Neutrophil (primary cell): Measurements from ENCODE around the gene PHACTR4.
"Not testable (repeated sequence)": the region's sequence is repeated elsewhere in the genome, so short reads cannot be mapped to it uniquely, and the experiment has no call there.

Experiments used
- H3K27ac ChIP-seq: fragments of 200-600 bp; sonication (generic); 2 replicates; pipeline ENCODE4 v1.5.1; 2016; ENCODE audit warnings: mild to moderate bottlenecking, moderate library complexity
- H3K27me3 ChIP-seq: fragments of 200-600 bp; sonication (generic); 2 replicates; pipeline ENCODE4 v1.6.0; 2016; ENCODE audit warnings: mild to moderate bottlenecking
- H3K36me3 ChIP-seq: fragments of 200-600 bp; sonication (generic); 2 replicates; pipeline ENCODE4 v1.5.1; 2017
- H3K4me1 ChIP-seq, 2 experiments: fragments of 200-600 bp in 1 of 2; sonication (generic) in 1 of 2; 1 replicate in 1 of 2; 2 replicates in 1 of 2; pipeline versions ENCODE4 v1.5.1 to v1.6.1; 2013 to 2016; ENCODE audit warnings: low read depth in 1 of 2, low read length in 1 of 2, mild to moderate bottlenecking in 1 of 2, moderate library complexity in 1 of 2; ENCODE audit not compliant: control insufficient read depth in 1 of 2, insufficient read depth in 1 of 2
- H3K4me3 ChIP-seq, 2 experiments: fragments of 200-600 bp in 1 of 2; sonication (generic) in 1 of 2; 1 replicate in 1 of 2; 2 replicates in 1 of 2; pipeline ENCODE4 v1.5.1; 2013 to 2016; ENCODE audit warnings: low read depth in 1 of 2, low read length in 1 of 2, mild to moderate bottlenecking in 1 of 2, moderate library complexity in 1 of 2
- H3K9me3 ChIP-seq: fragments of 200-600 bp; sonication (generic); 2 replicates; pipeline ENCODE4 v1.5.1; 2016
- CTCF ChIP-seq: fragments of 200-600 bp; sonication (generic); IDR thresholded peaks from 2 replicates; pipeline ENCODE4 v1.5.1; 2016; ENCODE audit warnings: antibody characterized with exemption

The PHACTR4 gene

GRCh38 chr1:28439320-28439719, 69.8 kb downstream of the PHACTR4 start:
- no peaks in the 10 kb centered on the region for H3K9me3 ChIP-seq
- H3K27me3 ChIP-seq, result no peaks in the 10 kb centered on the region
- H3K4me3 ChIP-seq, result no peak overlapping the region
- H3K4me1 ChIP-seq, result peaks cover 9 to 15% of the 10 kb centered on the region in 2 experiments
- no peak for TF ChIP-seq CTCF
- no peak overlapping the region for H3K27ac ChIP-seq
- H3K36me3 ChIP-seq, result no peaks in the 10 kb centered on the region

- Histone ChIP-seq H3K36me3 (no peaks in the 10 kb centered on the region), H3K27ac (no peak overlapping the region), H3K4me1 (peaks cover 9 to 15% of the 10 kb centered on the region in 2 experiments), H3K27me3 (no peaks in the 10 kb centered on the region), H3K9me3 (no peaks in the 10 kb centered on the region), H3K4me3 (no peak overlapping the region)
- no peak for TF ChIP-seq CTCF
Measured at GRCh38 chr1:28441674-28442073, 72.1 kb downstream of the PHACTR4 start.

- H3K9me3 ChIP-seq, result no peaks in the 10 kb centered on the region
- H3K27ac ChIP-seq, result no peak overlapping the region
Measured at GRCh38 chr1:28443550-28443949, 74.0 kb downstream of the PHACTR4 start.

GRCh38 chr1:28447679-28448078, 78.1 kb downstream of the PHACTR4 start:
- Histone ChIP-seq H3K27ac (no peak overlapping the region), H3K4me1 (peaks cover 0 to 7% of the 10 kb centered on the region in 2 experiments), H3K27me3 (no peaks in the 10 kb centered on the region), H3K4me3 (no peak overlapping the region), H3K36me3 (no peaks in the 10 kb centered on the region), H3K9me3 (no peaks in the 10 kb centered on the region)
- no peak for TF ChIP-seq CTCF

More at GRCh38 chr1:28443550-28443949, 74.0 kb downstream of the PHACTR4 start:
- Histone ChIP-seq H3K36me3 (no peaks in the 10 kb centered on the region), H3K4me3 (no peak overlapping the region), H3K27me3 (no peaks in the 10 kb centered on the region), H3K4me1 (peaks cover 0 to 7% of the 10 kb centered on the region in 2 experiments)
- TF ChIP-seq CTCF, result no peak

GRCh38 chr1:28448094-28448611, 78.6 kb downstream of the PHACTR4 start:
- H3K36me3 ChIP-seq, H3K9me3 ChIP-seq, H3K27me3 ChIP-seq, H3K27ac ChIP-seq, H3K4me1 ChIP-seq, H3K4me3 ChIP-seq: not testable (repeated sequence)

GRCh38 chr1:28449904-28450303, 80.4 kb downstream of the PHACTR4 start:
- Histone ChIP-seq H3K36me3 (no peaks in the 10 kb centered on the region), H3K9me3 (no peaks in the 10 kb centered on the region), H3K4me1 (peaks cover 0 to 7% of the 10 kb centered on the region in 2 experiments), H3K27ac (no peak overlapping the region), H3K27me3 (no peaks in the 10 kb centered on the region), H3K4me3 (no peak overlapping the region)
- no peak for TF ChIP-seq CTCF
